ENCODE measurements around the gene MCEMP1. TPM values are rescaled to one million over a fixed set of nuclear protein-coding genes. Genes with fewer than 3 reads are reported as not detected.

MCEMP1 gene
- total RNA-seq, 1 experiment from 2014 or later = not detected

GRCh38 chr19:7729211-7729610, 52.3 kb downstream of the MCEMP1 start:
- DNase-seq (ENCODE audit: low read depth) = no peak

Other genes starting within 250 kb of the MCEMP1 start
- 0.60 and 1.0 TPM in 2 replicates for gene PEX11G, start 188.1 kb upstream of the MCEMP1 start, total RNA-seq (2014; rRNA removed; shearing (Covaris generic))
- 16.9 and 37.6 TPM in 2 replicates for gene ZNF358, start 161.0 kb upstream of the MCEMP1 start, total RNA-seq (2014; rRNA removed; shearing (Covaris generic))
- 1.6 and 3.6 TPM in 2 replicates for gene MCOLN1, start 154.5 kb upstream of the MCEMP1 start, total RNA-seq (2014; rRNA removed; shearing (Covaris generic))
- gene PNPLA6, start 141.4 kb upstream of the MCEMP1 start, total RNA-seq (2014; rRNA removed; shearing (Covaris generic)) = 40.5 and 51.0 TPM in 2 replicates
- 1.4 and 1.5 TPM in 2 replicates for gene CAMSAP3, start 81.2 kb upstream of the MCEMP1 start, total RNA-seq (2014; rRNA removed; shearing (Covaris generic))
- 47.3 and 48.9 TPM in 2 replicates for gene XAB2, start 47.5 kb upstream of the MCEMP1 start, total RNA-seq (2014; rRNA removed; shearing (Covaris generic))
- 31.9 and 135 TPM in 2 replicates for gene PET100, start 47.3 kb upstream of the MCEMP1 start, total RNA-seq (2014; rRNA removed; shearing (Covaris generic))
- gene PCP2, start 43.4 kb upstream of the MCEMP1 start, total RNA-seq (2014; rRNA removed; shearing (Covaris generic)) = not detected in 2 replicates
- gene STXBP2, start 40.0 kb upstream of the MCEMP1 start, total RNA-seq (2014; rRNA removed; shearing (Covaris generic)) = 11.7 and 15.8 TPM in 2 replicates
- not detected in 2 replicates for gene RETN, start 8.0 kb upstream of the MCEMP1 start, total RNA-seq (2014; rRNA removed; shearing (Covaris generic))
- gene TRAPPC5, start 3.7 kb downstream of the MCEMP1 start, total RNA-seq (2014; rRNA removed; shearing (Covaris generic)) = 64.7 and 75.2 TPM in 2 replicates
- not detected in 2 replicates for gene FCER2, start 25.0 kb downstream of the MCEMP1 start, total RNA-seq (2014; rRNA removed; shearing (Covaris generic))
- not detected in 2 replicates for gene CLEC4G, start 55.0 kb downstream of the MCEMP1 start, total RNA-seq (2014; rRNA removed; shearing (Covaris generic))
- not detected in 2 replicates for gene CD209, start 70.4 kb downstream of the MCEMP1 start, total RNA-seq (2014; rRNA removed; shearing (Covaris generic))
- gene CLEC4M, start 86.2 kb downstream of the MCEMP1 start, total RNA-seq (2014; rRNA removed; shearing (Covaris generic)) = not detected in 2 replicates
- gene EVI5L, start 153.1 kb downstream of the MCEMP1 start, total RNA-seq (2014; rRNA removed; shearing (Covaris generic)) = 9.3 and 11.7 TPM in 2 replicates
- gene PRR36, start 197.3 kb downstream of the MCEMP1 start, total RNA-seq (2014; rRNA removed; shearing (Covaris generic)) = not detected in 2 replicates
- gene LRRC8E, start 211.4 kb downstream of the MCEMP1 start, total RNA-seq (2014; rRNA removed; shearing (Covaris generic)) = 8.5 and 11.8 TPM in 2 replicates
- gene MAP2K7, start 226.8 kb downstream of the MCEMP1 start, total RNA-seq (2014; rRNA removed; shearing (Covaris generic)) = 8.4 and 8.8 TPM in 2 replicates
- 7.1 TPM in 1 of 2 replicates, not detected in the other for gene TGFBR3L, start 237.7 kb downstream of the MCEMP1 start, total RNA-seq (2014; rRNA removed; shearing (Covaris generic))
- gene SNAPC2, start 243.2 kb downstream of the MCEMP1 start, total RNA-seq (2014; rRNA removed; shearing (Covaris generic)) = 33.4 and 33.7 TPM in 2 replicates
- gene CTXN1, start 249.0 kb downstream of the MCEMP1 start, total RNA-seq (2014; rRNA removed; shearing (Covaris generic)) = 1.2 and 3.8 TPM in 2 replicates

Data from Daoy (cell line).